ENCODE results near the gene PLPP1.

The PLPP1 gene

DNA sequence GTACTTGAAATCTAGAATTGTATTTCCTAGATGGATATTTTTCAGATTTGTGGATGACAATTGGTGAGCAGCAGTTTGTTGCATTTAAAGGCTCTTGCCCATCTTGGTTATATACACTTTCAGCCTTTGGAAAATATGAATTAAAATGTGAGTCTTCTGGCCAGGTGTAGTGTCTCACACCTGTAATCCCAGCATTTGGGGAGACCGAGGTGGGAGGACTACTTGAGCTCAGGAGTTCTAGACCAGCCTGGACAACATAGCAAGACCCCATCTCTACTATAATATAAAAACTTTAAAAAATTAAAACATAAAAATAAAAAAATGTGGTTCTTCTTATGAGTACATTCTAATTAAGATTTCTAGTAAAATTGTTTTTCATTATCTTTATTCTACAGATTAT lies 125.0 kb downstream of the PLPP1 start:
- no peak for DNase-seq (ENCODE audit: low read depth in 2 of 2)

DNA sequence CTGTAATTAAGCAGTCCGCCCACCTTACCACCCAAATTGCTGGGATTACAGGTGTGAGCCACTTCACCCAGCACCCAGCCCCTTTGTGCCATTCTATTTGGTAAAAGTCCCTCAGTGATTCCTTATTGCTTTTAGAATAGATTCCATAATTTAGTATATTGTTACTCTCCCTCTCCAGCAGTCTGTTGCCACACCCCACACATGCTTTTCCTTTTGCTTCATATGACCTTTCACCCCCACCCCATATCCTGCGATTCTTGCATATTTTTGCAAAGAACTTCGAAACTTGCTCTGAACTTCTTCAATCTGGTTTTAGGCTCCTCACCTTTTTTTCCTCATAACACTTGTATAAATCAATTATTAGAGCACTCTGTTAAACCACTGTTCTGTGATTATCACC lies 126.8 kb downstream of the PLPP1 start:
- DNase-seq (ENCODE audit: low read depth in 2 of 2), result no peak

DNA sequence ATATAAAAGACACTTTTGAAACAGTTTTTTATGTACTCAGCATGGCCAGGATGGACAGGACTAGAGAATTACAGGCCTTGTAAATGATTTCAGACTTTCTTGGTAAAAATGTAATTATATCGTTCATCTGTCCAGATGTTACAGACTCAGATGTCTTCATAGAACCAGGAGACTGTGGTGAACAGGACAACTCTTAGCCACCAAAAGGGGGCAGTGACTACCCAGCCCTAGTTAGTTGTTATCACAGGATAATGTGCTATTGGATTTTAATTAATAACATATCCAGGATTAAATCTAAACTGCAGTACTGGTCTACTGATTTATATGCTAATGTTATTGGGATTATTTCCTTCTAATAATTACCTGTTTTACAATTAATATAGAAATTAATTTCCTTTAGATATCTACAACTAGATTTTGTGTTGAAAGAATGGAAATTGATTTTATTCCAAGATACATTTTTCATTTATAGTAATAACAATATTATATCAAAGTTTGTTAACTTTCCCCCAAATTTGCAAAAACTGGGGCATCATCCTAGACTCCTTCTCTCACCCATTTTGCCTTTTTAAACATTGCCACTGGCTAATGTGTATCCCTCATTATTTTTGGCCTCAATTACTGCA lies 127.6 kb downstream of the PLPP1 start:
- DNase-seq (ENCODE audit: low read depth in 2 of 2), result no peak

DNA sequence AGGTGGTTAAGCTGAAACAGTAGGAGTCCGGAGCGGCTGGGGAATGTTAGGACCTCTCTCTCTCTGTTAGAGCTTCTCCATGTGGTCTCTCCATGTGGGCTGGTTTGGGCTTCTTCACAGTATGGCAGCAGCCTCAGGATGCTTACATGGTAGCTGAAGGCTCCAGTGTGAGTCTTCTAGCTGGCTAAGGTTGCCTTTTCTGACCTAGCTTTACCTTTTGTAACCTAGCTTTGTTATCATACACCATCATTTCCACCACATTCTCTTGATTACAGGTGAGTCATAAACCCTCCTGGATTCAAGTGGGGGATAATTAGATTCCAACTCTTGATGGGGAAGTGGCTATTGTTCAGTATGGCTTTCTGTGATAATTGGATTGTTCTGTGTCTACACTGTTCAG lies 128.5 kb downstream of the PLPP1 start:
- no peak for DNase-seq (ENCODE audit: low read depth in 2 of 2)

DNA sequence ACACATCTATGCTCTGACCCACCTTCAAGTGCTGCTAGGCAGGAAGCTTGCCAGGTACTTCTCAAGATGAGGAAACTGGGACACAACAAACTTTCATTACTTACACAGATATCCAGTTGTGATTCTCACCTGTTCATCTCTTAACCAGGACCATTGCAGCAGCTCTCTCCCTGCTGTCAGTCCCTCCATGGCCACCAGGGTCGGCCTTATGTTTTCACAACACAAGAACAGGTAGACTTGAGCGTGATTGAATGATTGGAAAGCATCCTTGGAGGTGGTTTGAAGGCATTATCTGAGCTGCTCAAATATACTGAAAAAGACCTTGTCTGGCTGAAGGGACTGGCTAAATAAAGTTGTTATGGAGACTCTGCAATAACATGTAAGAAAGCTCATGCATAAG lies 132.6 kb downstream of the PLPP1 start:
- DNase-seq (ENCODE audit: low read depth in 2 of 2), result no peak

DNA sequence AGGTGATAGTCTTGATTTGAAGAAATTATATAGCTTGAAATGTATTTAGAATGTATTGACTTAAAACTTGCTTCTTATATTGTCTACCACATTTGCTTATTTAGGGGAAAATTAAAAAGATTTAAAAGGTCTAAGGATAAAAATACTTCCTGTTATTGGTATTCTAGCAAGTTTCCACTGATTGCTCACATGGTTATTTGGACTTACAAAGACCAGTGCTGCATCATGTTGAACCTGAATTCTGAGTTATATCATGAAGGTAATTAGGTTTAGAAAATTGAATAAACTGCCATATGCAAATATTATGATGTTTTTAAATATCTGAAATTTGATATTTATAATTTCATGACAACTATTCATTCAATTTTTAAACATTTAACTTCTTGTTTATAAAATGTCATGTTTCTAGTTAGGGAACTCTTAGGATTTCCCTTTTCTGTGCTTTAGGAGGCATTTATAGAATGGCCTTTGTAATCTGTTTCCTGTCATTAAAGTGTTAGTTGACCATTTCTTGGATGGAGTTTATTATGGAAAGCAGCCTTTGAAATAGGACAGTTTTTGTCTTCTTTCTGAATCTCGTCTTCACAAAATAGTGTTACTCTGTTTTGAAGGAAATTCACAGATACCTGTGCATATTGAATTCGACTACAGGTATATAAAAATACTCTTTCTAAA lies 141.1 kb downstream of the PLPP1 start:
- no peak for DNase-seq (ENCODE audit: low read depth in 2 of 2)

DNA sequence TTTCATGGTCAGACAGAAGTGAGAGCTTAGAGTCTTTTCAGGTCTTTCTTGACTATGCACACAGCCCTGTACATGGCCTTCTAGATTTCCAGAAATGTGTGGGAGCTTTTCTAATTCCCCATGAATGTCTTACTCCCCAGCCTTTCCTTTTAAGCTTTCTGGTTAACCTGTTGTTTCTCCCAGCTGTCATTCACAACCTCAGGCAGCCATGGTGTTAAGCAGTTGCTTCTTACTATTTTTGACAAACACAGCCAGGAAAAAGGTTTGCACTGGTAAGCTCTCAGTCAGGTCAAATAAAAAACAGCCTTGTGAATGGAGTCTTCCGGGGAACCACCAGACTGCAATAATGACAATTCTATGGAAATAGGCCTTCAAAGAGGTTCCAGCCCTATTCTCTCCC lies 142.1 kb downstream of the PLPP1 start:
- no peak for DNase-seq (ENCODE audit: low read depth in 2 of 2)

DNA sequence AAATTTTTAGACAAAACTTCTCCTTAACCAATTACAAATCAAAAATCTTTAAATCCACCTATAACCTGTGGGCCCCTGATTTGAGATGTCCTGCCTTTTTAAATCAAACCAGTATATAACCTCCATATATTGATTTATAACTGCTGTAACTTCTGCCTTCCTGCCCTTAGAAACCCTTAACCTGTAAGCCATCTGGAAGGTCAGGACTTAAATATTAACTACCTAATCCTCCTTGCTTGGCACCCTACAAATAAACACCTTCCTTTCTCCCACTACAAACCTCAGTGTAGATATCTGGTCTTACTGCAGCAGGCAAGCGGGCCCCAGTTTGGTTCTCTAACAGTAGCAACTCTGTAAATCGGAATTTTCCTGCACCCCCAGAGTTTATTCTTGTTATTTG lies 143.1 kb downstream of the PLPP1 start:
- DNase-seq (ENCODE audit: low read depth in 2 of 2), result no peak

DNA sequence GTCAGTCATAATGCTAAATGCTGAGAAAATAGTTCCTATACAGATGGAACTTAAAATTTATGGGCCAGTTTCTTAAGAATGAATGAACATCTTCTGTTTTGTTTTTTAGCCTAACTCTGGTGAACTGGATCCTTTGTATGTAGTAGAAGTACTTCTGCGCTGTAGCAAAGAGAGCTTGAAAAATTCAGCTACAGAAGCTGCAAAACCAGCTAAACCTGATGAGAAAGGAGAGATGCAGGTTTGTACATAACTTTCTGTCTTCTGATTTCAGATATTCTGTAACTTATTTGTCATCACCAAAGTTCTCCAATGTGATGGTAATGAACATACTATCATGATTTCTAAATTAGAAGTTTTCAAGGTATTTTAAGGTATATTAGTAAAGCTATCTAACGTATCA lies 146.9 kb downstream of the PLPP1 start:
- no peak for DNase-seq (ENCODE audit: low read depth in 2 of 2)

DNA sequence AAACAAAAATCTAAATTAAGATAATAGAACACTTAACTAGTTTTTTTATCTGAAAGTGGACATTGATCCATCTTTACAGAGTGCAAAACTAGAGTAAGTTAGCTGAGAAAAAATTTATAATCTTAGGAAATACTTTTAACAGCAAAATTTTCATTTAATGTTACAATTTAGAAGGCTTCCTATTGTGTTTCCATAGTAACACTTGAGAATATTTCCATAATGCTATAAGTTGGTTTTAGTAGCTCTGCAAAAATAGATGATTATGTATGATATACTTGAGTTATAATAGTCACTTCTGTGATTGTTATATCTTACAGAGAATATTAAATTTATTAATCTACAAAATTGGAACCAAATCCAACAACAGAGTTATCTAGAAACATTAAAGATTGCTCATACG lies 148.4 kb downstream of the PLPP1 start:
- no peak for DNase-seq (ENCODE audit: low read depth in 2 of 2)

DNA sequence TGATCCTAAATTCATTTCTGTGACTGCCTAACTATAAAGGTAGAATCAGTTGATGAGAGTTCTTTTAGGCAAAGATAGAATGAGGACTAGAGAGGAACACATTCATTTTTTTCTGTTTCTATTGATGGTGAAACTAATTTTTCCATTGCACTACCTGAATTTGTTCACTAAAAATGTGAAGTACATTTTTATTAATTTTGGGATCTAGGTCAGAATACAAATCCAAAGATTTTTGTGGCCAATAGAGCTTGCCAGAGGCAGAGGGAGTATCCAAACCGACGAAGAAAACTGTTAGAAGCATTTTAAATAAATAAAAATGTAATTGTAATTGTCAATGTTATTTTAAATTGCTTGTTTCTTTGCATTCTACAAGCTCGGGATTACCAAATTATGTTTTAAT lies 148.9 kb downstream of the PLPP1 start:
- no peak for DNase-seq (ENCODE audit: low read depth in 2 of 2)

DNA sequence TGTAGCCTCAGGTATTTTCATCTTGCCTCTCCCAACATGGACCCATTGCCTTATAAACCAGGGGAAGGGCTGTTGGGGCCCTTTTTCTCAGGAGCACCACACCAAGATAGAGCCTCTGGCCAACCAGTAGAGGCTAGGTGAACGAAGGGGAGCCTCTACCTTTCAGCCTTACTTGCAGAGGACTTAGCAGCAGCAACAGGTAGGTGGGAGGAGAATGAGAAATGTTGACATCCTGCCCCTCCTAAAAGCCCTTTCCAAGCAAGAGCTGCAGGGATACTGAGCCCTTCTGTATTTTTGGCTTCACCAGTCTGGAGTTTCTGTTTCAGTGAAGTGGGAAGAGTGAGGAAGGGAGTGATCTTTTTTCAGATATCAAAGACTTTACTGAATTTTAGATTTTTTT lies 149.5 kb downstream of the PLPP1 start:
- no peak for DNase-seq (ENCODE audit: low read depth in 2 of 2)

DNA sequence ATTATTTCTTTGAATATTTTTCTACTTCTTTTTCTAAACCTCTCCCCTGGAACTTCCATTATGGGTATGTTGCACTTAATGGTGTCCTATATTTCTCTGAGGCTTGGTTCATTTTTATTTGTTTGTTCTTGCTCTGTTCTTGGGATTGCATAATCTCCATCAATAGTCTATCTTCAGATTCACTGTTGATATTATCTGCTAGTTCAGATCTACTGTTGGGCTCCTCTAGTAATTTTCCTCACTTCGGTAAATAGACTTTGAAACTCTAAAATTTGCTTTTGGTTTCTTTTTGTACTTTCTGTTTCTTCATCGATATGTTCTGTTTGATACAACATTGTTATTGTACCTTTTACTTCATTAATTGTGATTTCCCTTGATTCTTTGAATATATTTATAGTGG lies 150.7 kb downstream of the PLPP1 start:
- no peak for DNase-seq (ENCODE audit: low read depth in 2 of 2)

DNA sequence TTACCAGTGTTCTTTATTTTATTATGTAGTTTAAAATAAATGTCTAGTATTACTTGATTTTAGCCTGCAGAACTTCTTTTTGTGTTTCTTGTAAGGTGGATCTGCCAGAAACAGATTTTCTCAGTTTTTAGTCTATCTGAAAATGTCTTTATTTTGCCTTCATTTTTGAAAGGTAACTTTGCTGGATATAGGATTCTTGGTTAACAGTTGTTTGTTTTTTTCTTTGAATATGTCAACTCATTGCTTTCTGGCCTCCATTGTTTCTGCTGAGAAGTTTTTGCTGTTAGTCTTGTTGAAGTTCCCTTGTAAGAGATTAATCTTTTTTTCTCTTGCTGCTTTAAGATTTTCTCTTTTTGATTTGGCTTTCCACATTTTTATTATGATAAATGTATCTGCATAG lies 151.5 kb downstream of the PLPP1 start:
- no peak for DNase-seq (ENCODE audit: low read depth in 2 of 2)

DNA sequence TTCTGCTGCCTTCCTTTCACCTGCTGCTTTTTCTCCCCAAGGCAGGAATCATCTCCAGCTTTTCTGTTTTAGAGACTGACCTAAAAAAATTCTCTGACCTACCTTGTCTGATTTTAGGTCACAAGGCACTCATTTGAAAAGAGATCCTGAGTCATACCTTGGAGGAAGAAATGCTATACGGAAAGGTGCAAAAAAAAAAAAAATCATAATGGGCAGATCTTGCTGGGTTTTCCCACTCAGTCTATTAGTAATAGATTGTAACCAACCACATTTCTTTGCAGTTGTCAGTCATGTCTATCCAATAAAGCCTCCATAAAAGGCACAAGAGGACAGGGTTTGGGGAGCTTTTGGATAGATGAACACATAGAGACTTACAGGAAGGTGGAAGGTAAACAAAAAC lies 157.0 kb downstream of the PLPP1 start:
- DNase-seq (ENCODE audit: low read depth in 2 of 2), result no peak
